C4-2B (cell line): ENCODE data around the gene LRRC4C.

Source experiments
- H3K27ac ChIP-seq: fragments of 450-650 bp; 2 replicates; pipeline ENCODE4 v1.5.1; 2017
- ZFX ChIP-seq: fragments of 450-650 bp; IDR thresholded peaks from 2 replicates; pipeline ENCODE4 v1.6.1; 2017
- TF ChIP-seq, protein P1 (sequence below): fragments of 450-650 bp; conservative IDR thresholded peaks from 2 replicates; pipeline ENCODE4 v1.5.1; 2017; ENCODE audit warnings: mild to moderate bottlenecking

Gene LRRC4C

DNA sequence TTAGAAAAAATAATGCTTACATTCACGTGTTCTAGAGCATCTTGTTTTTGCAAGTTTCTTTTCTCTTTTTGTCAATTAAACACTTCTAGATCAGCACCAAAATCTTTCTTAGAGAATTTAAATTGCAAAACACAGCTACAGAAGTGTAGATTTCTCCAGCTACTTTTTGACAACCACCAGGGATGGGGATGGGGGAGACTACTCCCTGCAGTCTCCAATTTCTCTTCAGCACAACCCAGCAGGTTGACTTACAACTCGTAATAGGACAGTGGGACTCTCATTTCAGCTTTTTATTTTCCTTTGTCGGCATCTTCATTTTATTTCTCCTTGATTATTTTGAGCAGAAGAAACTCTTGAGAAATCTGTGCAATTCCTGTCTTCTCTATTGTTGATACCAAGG lies 441.2 kb downstream of the LRRC4C start:
- H3K27ac ChIP-seq: no peak overlapping the region
- TF ChIP-seq, protein P1, sequence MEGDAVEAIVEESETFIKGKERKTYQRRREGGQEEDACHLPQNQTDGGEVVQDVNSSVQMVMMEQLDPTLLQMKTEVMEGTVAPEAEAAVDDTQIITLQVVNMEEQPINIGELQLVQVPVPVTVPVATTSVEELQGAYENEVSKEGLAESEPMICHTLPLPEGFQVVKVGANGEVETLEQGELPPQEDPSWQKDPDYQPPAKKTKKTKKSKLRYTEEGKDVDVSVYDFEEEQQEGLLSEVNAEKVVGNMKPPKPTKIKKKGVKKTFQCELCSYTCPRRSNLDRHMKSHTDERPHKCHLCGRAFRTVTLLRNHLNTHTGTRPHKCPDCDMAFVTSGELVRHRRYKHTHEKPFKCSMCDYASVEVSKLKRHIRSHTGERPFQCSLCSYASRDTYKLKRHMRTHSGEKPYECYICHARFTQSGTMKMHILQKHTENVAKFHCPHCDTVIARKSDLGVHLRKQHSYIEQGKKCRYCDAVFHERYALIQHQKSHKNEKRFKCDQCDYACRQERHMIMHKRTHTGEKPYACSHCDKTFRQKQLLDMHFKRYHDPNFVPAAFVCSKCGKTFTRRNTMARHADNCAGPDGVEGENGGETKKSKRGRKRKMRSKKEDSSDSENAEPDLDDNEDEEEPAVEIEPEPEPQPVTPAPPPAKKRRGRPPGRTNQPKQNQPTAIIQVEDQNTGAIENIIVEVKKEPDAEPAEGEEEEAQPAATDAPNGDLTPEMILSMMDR: no peak
- no peak for TF ChIP-seq ZFX

DNA sequence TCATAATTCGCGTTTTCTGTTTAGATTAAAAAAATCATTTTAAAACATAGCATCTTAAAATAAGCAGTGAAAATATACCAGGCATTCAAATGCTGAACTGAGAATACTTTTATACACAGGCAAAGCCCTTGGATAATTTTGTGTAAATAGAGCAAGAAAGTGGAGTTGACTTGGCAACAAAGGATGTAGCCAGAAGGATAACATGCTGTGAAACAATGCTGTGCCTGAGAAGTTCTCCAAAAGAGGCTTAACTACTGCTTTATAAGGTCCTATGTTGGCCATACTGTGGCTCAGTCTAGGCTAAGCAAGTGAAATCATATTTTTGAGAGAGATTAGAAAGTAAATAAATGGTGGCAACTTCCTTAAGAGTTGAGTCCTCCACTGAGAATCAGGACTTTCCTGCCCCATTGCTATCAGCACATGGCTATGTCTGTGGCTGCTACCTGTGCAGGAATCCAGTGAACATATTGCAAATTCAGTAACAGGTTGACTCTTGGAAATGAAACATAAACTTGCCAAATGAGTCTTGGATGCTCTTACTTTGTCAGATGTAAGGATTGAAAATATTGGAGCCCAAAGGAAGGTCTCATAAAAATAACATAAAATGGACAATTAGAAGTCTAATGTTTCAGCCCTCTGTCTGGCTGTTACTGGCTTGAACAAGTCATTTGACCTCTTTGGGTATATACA lies 448.9 kb downstream of the LRRC4C start:
- TF ChIP-seq, protein P1: no peak
- no peak for TF ChIP-seq ZFX
- H3K27ac ChIP-seq: no peak overlapping the region

- TF ChIP-seq, protein P1: no peak
- no peak for TF ChIP-seq ZFX
- H3K27ac ChIP-seq: no peak overlapping the region
Measured at GRCh38 chr11:41005986-41006385, 453.5 kb downstream of the LRRC4C start.

DNA sequence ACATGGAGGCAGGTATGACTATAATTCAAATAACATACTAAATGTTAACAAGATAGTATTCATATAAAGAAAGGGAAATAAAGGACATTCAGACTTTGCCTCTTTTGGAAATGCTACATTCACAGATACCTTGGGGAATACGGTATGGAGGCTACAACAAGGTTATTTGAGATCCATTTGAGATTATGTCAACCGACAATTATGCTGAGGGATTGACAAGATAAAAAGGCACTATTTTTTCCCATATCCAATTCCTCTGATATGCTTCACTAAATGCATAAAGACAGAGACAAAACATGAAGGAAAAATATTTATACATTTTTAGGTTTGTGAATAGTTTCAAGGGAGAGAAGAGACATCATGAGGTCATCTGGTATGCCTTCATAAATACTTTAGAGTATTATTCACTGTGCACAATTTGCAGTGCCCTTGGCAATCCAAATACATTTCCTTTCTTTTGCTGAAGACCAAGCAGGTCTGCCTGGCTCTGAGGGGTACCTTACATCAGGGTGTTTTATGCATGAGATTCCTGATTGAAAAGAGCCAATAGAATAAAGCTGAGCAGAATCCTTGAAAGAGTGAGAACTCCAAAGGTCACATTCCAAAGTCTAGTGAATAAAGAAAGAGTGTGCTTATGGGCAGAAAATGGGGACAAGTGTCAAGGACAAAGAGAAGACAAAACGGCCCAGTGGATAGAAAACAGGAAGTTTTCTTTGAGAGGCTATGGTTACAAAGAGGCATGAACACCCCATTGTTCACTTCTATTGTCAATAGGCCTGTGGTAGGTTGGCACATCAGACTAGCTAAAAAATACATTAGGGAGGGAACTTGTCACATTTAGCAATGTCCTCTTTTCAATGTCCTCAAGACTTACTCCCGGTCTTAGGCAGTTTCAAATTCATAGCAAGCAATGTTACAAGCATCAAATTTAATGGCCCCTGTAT lies 455.8 kb downstream of the LRRC4C start:
- H3K27ac ChIP-seq: no peak overlapping the region
- no peak for TF ChIP-seq ZFX
- TF ChIP-seq, protein P1: no peak

- H3K27ac ChIP-seq: no peak overlapping the region
- no peak for TF ChIP-seq ZFX
- TF ChIP-seq, protein P1: no peak
Measured at GRCh38 chr11:40998920-40999319, 460.5 kb downstream of the LRRC4C start.

DNA sequence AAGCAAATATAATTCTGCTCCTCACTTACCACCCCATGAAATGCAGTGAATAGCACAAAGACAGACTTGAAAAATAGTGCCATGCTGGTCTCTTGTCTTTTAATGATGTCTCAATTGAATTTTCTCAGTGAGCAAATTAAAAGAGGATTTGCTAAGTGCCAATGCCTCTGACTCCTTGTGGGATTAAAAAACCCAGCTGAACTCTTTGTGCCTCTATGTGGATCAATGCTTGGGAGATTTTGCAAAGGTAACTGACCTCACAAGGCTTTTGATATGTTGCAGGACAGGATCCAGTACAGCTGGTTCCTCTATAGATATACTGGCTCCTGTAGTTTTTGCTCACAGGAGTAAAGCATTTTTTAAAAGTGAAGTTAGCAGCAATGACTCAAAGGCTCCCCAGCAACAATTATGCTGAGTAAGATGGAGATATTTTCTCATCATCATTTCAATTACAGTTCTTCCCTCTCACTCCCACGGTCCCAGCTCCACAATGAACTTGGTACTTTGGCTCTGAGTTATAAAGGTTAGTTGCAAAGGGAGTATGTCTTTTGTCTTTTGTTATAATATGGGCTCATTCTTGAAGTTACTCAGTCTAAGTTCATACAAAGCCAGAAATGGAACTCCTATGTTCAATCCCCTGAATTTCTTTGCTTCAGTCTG lies 471.5 kb downstream of the LRRC4C start:
- no peak overlapping the region for H3K27ac ChIP-seq
- TF ChIP-seq, protein P1: no peak
- no peak for TF ChIP-seq ZFX

DNA sequence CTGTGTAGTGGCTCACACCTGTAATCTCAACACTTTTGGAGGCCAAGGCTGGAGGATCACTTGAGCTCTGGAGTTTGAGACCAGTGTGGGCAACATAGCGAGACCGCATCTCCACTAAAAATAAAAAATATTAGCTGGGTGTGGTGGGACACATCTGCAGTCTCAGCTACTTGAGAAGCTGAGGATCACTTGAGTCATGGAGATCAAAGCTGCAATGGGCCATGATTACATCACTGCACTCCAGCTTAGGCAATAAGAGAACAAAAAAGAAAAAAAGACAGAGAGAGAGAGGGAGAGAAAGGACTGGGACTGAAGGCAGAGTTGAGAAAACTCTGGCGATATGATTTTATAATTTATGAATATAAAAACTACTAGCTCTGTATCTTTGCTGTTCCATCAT lies 473.1 kb downstream of the LRRC4C start:
- TF ChIP-seq, protein P1: no peak
- TF ChIP-seq ZFX: no peak
- no peak overlapping the region for H3K27ac ChIP-seq
